Measurements from ENCODE around the gene GADD45G. TPM values are rescaled to one million over a fixed set of nuclear protein-coding genes. Genes with fewer than 3 reads are reported as not detected.

GADD45G gene
- polyA plus RNA-seq, 2 of the 4 experiments (the other 2 are of a cell fraction) = 0.15 to 0.16 TPM

GRCh38 chr9:89622933-89623861 is 18.4 kb downstream of the GADD45G start:
- H3K4me1 ChIP-seq = no peaks in the 10 kb centered on the region
- H3K27ac ChIP-seq = no peak overlapping the region
- no peak overlapping the region for H3K4me2 ChIP-seq
- ATAC-seq (no peak), DNase-seq (ENCODE audit: low read depth in 1 of 2, low spot score in 1 of 2) (no peak), FAIRE-seq (no peak)
- no peak overlapping the region for H3K4me3 ChIP-seq
- TF ChIP-seq MYC (IDR thresholded peaks at IDR 0.05; ENCODE audit: borderline replicate concordance, low read length) (no peak), NPAS2 (CRISPR knock-in tag; IDR thresholded peaks at IDR 0.05; ENCODE audit: borderline replicate concordance) (no peak), CHD2 (IDR thresholded peaks at IDR 0.05; ENCODE audit: low read length, partially characterized antibody) (no peak), HOXB13 (CRISPR knock-in tag; IDR thresholded peaks at IDR 0.05; ENCODE audit: low read depth) (no peak)
- ChIA-PET POLR2A (no interaction called here), CTCF (interaction anchor here (0.8 to 2.3 kb wide), 5 partner anchors 14 to 479 kb away, joined by 3 to 9 read pairs (median 4); no protein-coding TSS in a partner anchor)
- 54% methylated on average over 19 of the region's 20 CpGs for WGBS (ENCODE audit: missing lambda C conversion rate)
- no peaks in the 10 kb centered on the region for H3K9me3 ChIP-seq

GRCh38 chr9:89623925-89624420 is 19.2 kb downstream of the GADD45G start:
- Histone ChIP-seq H3K27ac (no peak overlapping the region), H3K9me3 (no peaks in the 10 kb centered on the region), H3K4me2 (no peak overlapping the region), H3K4me1 (no peaks in the 10 kb centered on the region), H3K4me3 (no peak overlapping the region)
- DNase-seq (ENCODE audit: low read depth in 1 of 2, low spot score in 1 of 2) = no peak
- 78% methylated on average over 11 of the region's 11 CpGs for WGBS (ENCODE audit: missing lambda C conversion rate)
- ChIA-PET CTCF (interaction anchor here (0.8 to 2.3 kb wide), 4 partner anchors 10 to 478 kb away, joined by 3 to 9 read pairs (median 4); no protein-coding TSS in a partner anchor), POLR2A (no interaction called here)
- FAIRE-seq = no peak
- ATAC-seq = no peak
- no peak for TF ChIP-seq ATOH8 (CRISPR knock-in tag; IDR thresholded peaks at IDR 0.05; ENCODE audit: low read depth)
- TF ChIP-seq JUN (IDR thresholded peaks at IDR 0.05) = no peak
- TF ChIP-seq EHMT2 (IDR thresholded peaks at IDR 0.05; ENCODE audit: low read depth) = no peak
- TF ChIP-seq BCL3 (IDR thresholded peaks at IDR 0.05) = no peak

GRCh38 chr9:89625721-89626687 is 21.2 kb downstream of the GADD45G start:
- ChIA-PET POLR2A (no interaction called here), CTCF (interaction anchor here (0.6 to 5.8 kb wide), 5 partner anchors 12 to 480 kb away, joined by 3 to 27 read pairs (median 4); partner anchors contain the start of gene GADD45G)
- ATAC-seq = no peak

GRCh38 chr9:89626741-89627265 is 22.0 kb downstream of the GADD45G start:
- ChIA-PET CTCF (interaction anchor here (0.6 to 5.8 kb wide), 6 partner anchors 11 to 475 kb away, joined by 3 to 27 read pairs (median 4); partner anchors contain the start of gene GADD45G), POLR2A (no interaction called here)
- FAIRE-seq = no peak
- Histone ChIP-seq H3K4me1 (no peaks in the 10 kb centered on the region), H3K4me2 (no peak overlapping the region), H3K4me3 (no peak overlapping the region), H3K27ac (no peak overlapping the region), H3K9me3 (no peaks in the 10 kb centered on the region)
- DNase-seq (ENCODE audit: low read depth in 1 of 2, low spot score in 1 of 2) = no peak
- 49% methylated on average over 11 of the region's 11 CpGs for WGBS (ENCODE audit: missing lambda C conversion rate)
- no peak for ATAC-seq
- TF ChIP-seq EHMT2 (IDR thresholded peaks at IDR 0.05; ENCODE audit: low read depth) = no peak
- TF ChIP-seq HES2 (IDR thresholded peaks at IDR 0.05) = no peak
- TF ChIP-seq BCL3 (IDR thresholded peaks at IDR 0.05) = no peak
- TF ChIP-seq ZC3H11A (IDR thresholded peaks at IDR 0.05) = no peak
- no peak for TF ChIP-seq EP300 (IDR thresholded peaks at IDR 0.05)
- no peak for TF ChIP-seq PHF8 (IDR thresholded peaks at IDR 0.05; ENCODE audit: borderline replicate concordance, low read depth)
- TF ChIP-seq EHF (CRISPR knock-in tag; IDR thresholded peaks at IDR 0.05) = no peak
- TF ChIP-seq BHLHE40 (IDR thresholded peaks at IDR 0.05; ENCODE audit: low read depth, low read length) = no peak
- no peak for TF ChIP-seq CBX2 (IDR thresholded peaks at IDR 0.05; ENCODE audit: borderline replicate concordance, low read depth)
- TF ChIP-seq PBX3 (IDR thresholded peaks at IDR 0.05) = no peak

More at GRCh38 chr9:89625721-89626687, 21.2 kb downstream of the GADD45G start:
- no peak overlapping the region for H3K4me3 ChIP-seq
- TF ChIP-seq HES2 (IDR thresholded peaks at IDR 0.05) (no peak), HOXB5 (CRISPR knock-in tag; IDR thresholded peaks at IDR 0.05) (no peak), JUNB (IDR thresholded peaks at IDR 0.05) (no peak)
- no peak for FAIRE-seq
- H3K9me3 ChIP-seq = no peaks in the 10 kb centered on the region
- WGBS (ENCODE audit: missing lambda C conversion rate) = 69% methylated on average over 11 of the region's 14 CpGs
- no peak overlapping the region for H3K27ac ChIP-seq
- no peak overlapping the region for H3K4me2 ChIP-seq
- no peaks in the 10 kb centered on the region for H3K4me1 ChIP-seq
- no peak for DNase-seq (ENCODE audit: low read depth in 1 of 2, low spot score in 1 of 2)

Measured in A549 (cell line).